ENCODE measurements around the gene ARHGEF1. TPM values are rescaled to one million over a fixed set of nuclear protein-coding genes. Genes with fewer than 3 reads are reported as not detected.

ARHGEF1 gene
- total and polyA plus RNA-seq, 3 donors from 2014 or later = 33.2 to 56.3 (median 51.2) TPM

DNA sequence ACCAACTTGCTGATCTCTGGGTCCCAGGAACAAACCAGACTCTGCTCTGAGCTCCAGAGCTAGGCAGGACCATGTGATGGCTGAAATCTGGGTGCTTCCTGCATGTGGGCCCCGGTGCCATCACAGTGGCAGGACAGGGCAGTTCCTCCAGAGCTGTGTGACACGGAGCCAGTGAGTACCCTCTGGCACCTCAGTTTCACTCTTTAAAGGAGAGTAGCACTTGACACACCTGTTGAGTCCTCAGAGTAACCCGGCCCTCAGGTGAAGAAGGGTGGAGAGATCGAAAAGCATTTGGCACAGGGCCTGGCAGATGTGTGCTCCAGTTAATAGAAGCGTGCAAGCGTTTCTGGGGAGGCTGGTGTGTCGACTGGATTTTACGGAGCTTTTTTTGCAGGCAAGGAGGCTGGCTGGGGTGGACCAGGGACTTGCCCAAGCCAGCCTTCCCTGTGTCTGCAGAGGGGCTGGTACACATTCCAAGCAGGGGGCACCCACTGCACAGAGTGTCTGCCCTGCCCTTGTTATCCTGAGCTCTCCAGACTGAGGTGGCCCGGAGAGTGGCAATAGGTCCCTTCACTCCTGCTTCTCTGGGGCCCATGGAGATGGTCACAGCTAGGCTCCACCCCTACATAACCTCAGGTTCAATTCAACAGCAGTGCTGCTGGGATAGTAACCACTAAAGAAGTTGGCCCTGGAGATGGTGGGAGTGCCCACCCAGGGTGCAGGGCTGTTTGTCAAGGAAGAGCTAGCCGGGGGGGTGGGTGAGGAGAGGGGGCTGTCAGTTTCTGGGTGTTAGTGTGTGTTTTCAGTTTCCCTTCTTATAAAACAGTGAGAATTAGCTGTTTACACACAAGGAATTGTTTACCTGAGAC is 14.6 kb upstream of the ARHGEF1 start:
- 76 to 87% methylated on average over 10 of the region's 10 CpGs for WGBS, 2 donors
- Histone ChIP-seq H3K4me1 (no peaks in the 10 kb centered on the region), H3K27me3 (no peaks in the 10 kb centered on the region), H3K9me3 (no peaks in the 10 kb centered on the region), H3K4me3 (no peak overlapping the region), H3K36me3 (ENCODE audit: low read depth, missing control alignments) (no peaks in the 10 kb centered on the region), H3K27ac (no peak overlapping the region)
- intact Hi-C loops (cut with DNase I; ENCODE audit: low total_unique reads) = no loop called here
- no peak for DNase-seq
- TF ChIP-seq, protein P1, sequence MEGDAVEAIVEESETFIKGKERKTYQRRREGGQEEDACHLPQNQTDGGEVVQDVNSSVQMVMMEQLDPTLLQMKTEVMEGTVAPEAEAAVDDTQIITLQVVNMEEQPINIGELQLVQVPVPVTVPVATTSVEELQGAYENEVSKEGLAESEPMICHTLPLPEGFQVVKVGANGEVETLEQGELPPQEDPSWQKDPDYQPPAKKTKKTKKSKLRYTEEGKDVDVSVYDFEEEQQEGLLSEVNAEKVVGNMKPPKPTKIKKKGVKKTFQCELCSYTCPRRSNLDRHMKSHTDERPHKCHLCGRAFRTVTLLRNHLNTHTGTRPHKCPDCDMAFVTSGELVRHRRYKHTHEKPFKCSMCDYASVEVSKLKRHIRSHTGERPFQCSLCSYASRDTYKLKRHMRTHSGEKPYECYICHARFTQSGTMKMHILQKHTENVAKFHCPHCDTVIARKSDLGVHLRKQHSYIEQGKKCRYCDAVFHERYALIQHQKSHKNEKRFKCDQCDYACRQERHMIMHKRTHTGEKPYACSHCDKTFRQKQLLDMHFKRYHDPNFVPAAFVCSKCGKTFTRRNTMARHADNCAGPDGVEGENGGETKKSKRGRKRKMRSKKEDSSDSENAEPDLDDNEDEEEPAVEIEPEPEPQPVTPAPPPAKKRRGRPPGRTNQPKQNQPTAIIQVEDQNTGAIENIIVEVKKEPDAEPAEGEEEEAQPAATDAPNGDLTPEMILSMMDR (IDR thresholded peaks at IDR 0.05) = no peak
- TF ChIP-seq POLR2A (IDR thresholded peaks at IDR 0.05) = no peak

DNA sequence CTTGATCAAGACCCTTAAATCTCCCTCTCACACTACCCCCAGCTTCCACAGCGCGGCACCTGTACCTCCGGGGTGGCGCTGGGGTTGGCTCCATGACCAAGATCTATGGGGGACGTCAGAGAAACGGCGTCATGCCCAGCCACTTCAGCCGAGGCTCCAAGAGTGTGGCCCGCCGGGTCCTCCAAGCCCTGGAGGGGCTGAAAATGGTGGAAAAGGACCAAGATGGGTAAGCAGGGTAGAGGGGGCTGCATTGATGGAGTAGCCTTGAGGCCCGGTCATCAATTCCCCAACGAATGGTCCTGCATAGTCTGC is 14.0 kb upstream of the ARHGEF1 start:
- H3K27ac ChIP-seq = no peak overlapping the region
- no peaks in the 10 kb centered on the region for H3K27me3 ChIP-seq
- H3K9me3 ChIP-seq = no peaks in the 10 kb centered on the region
- TF ChIP-seq POLR2A (IDR thresholded peaks at IDR 0.05) = no peak
- TF ChIP-seq, protein P1 (IDR thresholded peaks at IDR 0.05) = no peak
- 85 to 87% methylated on average over 12 of the region's 12 CpGs for WGBS, 2 donors
- no peak overlapping the region for H3K4me3 ChIP-seq
- no peaks in the 10 kb centered on the region for H3K4me1 ChIP-seq
- intact Hi-C loops (cut with DNase I; ENCODE audit: low total_unique reads) = no loop called here
- DNase-seq = no peak
- no peaks in the 10 kb centered on the region for H3K36me3 ChIP-seq (ENCODE audit: low read depth, missing control alignments)

DNA sequence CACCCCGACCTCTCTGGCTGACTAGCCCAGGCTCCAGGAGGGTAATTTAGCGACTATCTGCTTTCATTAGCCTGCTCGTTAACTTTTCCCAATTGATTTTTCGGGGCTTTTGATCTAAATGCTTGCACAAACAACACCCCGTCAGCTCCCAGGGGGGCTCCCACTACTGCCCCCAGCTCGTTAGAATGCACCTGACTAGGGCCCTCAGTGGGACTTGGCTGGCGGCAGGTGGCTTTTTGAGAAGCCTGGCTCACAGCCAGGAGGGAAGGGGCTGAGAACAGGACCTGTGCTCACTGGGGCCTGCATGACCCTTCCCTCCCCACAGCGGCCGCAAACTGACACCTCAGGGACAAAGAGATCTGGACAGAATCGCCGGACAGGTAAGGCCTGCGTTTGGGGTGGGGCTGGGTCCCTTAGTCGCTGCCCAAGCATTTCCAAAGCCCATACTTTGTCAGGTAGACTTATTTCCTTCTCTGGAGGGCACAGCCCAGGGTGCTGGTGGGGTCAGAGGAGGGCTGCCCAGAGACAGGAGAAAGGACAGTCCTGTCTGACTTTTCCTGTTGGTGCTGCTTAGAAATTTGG is 13.5 kb upstream of the ARHGEF1 start:
- Histone ChIP-seq H3K36me3 (ENCODE audit: low read depth, missing control alignments) (no peaks in the 10 kb centered on the region), H3K4me1 (no peaks in the 10 kb centered on the region), H3K9me3 (no peaks in the 10 kb centered on the region), H3K27ac (no peak overlapping the region), H3K27me3 (no peaks in the 10 kb centered on the region), H3K4me3 (no peak overlapping the region)
- WGBS, 2 donors = 84 to 88% methylated on average over 9 to 13 of the region's 13 CpGs
- TF ChIP-seq, protein P1 (IDR thresholded peaks at IDR 0.05) = no peak
- TF ChIP-seq POLR2A (IDR thresholded peaks at IDR 0.05) = no peak
- intact Hi-C loops (cut with DNase I; ENCODE audit: low total_unique reads) = no loop called here
- DNase-seq = no peak

DNA sequence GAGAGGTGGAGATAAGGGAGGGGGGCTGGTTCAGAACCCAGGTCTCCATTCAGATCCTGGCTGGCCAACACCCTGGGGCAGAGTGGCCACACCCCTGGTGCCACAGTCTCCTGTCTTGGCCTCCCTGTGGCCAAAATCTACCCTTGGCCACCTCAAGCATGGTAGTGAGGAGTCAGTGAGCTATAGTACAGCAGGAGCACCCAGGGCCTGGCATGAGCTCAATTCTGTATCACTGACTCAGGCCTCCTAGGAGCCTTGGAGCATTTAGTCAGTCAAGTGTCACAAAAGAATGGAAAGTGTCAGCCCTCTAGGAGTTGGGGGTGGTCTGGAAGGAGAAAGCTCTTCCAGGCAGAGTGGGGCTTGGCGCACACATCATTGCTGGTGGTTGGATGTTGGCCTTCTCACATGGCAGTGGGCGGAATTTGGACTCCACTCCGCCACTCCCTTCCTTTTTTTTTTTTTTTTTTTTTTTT is 12.5 kb upstream of the ARHGEF1 start:
- H3K4me3 ChIP-seq = no peak overlapping the region
- H3K27ac ChIP-seq = no peak overlapping the region
- no peaks in the 10 kb centered on the region for H3K4me1 ChIP-seq
- TF ChIP-seq, protein P1 (IDR thresholded peaks at IDR 0.05) = no peak
- no peak for TF ChIP-seq POLR2A (IDR thresholded peaks at IDR 0.05)
- H3K27me3 ChIP-seq = no peaks in the 10 kb centered on the region
- H3K36me3 ChIP-seq (ENCODE audit: low read depth, missing control alignments) = no peaks in the 10 kb centered on the region
- no peak for DNase-seq
- WGBS, 2 donors = 45 to 79% methylated on average over 3 of the region's 3 CpGs
- no peaks in the 10 kb centered on the region for H3K9me3 ChIP-seq
- intact Hi-C loops (cut with DNase I; ENCODE audit: low total_unique reads) = loop anchor here (10.0 kb wide), 1 partner anchor 84 kb away; the partner anchor contains the start of gene RABAC1

Data from testis (tissue), 3 donors.